ENCODE results near the gene CACNA1A. TPM values are rescaled to one million over a fixed set of nuclear protein-coding genes. Genes with fewer than 3 reads are reported as not detected.

The CACNA1A gene
- total RNA-seq, 1 experiment from 2014 or later, result 0.85 TPM

GRCh38 chr19:13267889-13268288 is 238.4 kb downstream of the CACNA1A start:
- H3K36me3 Mint-ChIP-seq (ENCODE audit: insufficient read depth, unreplicated experiment), result no peaks in the 10 kb centered on the region
- H3K4me3 Mint-ChIP-seq (ENCODE audit: low read depth, unreplicated experiment), result no peak overlapping the region
- no peaks in the 10 kb centered on the region for H3K9me3 Mint-ChIP-seq (ENCODE audit: low read depth, unreplicated experiment)
- CTCF ChIA-PET, result interaction anchor here (0.7 kb wide), 1 partner anchor 410 kb away, joined by 4 read pairs; no protein-coding TSS in a partner anchor
- TF ChIP-seq CTCF (IDR thresholded peaks at IDR 0.05; ENCODE audit: unreplicated experiment), result no peak
- H3K4me1 Mint-ChIP-seq (ENCODE audit: low read depth, unreplicated experiment), result peaks cover 7% of the 10 kb centered on the region
- no TSS peak for BruUV-seq (replicated peaks)
- intact Hi-C loops (cut with micrococcal nuclease; ENCODE audit: unreplicated experiment), result loop anchor here (10.0 kb wide), 1 partner anchor 293 kb away; no protein-coding TSS in a partner anchor
- peaks cover 12% of the 10 kb centered on the region for H3K27me3 Mint-ChIP-seq (ENCODE audit: unreplicated experiment)
- no peak overlapping the region for H3K27ac Mint-ChIP-seq (ENCODE audit: unreplicated experiment)
- no peak for DNase-seq

GRCh38 chr19:13267131-13267530 is 239.1 kb downstream of the CACNA1A start:
- no peak for TF ChIP-seq CTCF (IDR thresholded peaks at IDR 0.05; ENCODE audit: unreplicated experiment)
- no peaks in the 10 kb centered on the region for H3K36me3 Mint-ChIP-seq (ENCODE audit: insufficient read depth, unreplicated experiment)
- H3K4me1 Mint-ChIP-seq (ENCODE audit: low read depth, unreplicated experiment), result peaks cover 7% of the 10 kb centered on the region
- CTCF ChIA-PET, result no interaction called here
- BruUV-seq (replicated peaks), result no TSS peak
- H3K27ac Mint-ChIP-seq (ENCODE audit: unreplicated experiment), result no peak overlapping the region
- intact Hi-C loops (cut with micrococcal nuclease; ENCODE audit: unreplicated experiment), result loop anchor here (10.0 kb wide), 1 partner anchor 292 kb away; no protein-coding TSS in a partner anchor
- H3K27me3 Mint-ChIP-seq (ENCODE audit: unreplicated experiment), result peaks cover 12% of the 10 kb centered on the region
- no peak overlapping the region for H3K4me3 Mint-ChIP-seq (ENCODE audit: low read depth, unreplicated experiment)
- DNase-seq, result no peak
- no peaks in the 10 kb centered on the region for H3K9me3 Mint-ChIP-seq (ENCODE audit: low read depth, unreplicated experiment)

- BruUV-seq (replicated peaks), result no TSS peak
- Mint-ChIP-seq H3K27me3 (ENCODE audit: unreplicated experiment) (peaks cover 12% of the 10 kb centered on the region), H3K4me1 (ENCODE audit: low read depth, unreplicated experiment) (peaks cover 25% of the 10 kb centered on the region), H3K36me3 (ENCODE audit: insufficient read depth, unreplicated experiment) (peaks cover 8% of the 10 kb centered on the region), H3K27ac (ENCODE audit: unreplicated experiment) (no peak overlapping the region), H3K9me3 (ENCODE audit: low read depth, unreplicated experiment) (no peaks in the 10 kb centered on the region), H3K4me3 (ENCODE audit: low read depth, unreplicated experiment) (no peak overlapping the region)
- intact Hi-C loops (cut with micrococcal nuclease; ENCODE audit: unreplicated experiment), result loop anchor here (1.0 to 10.0 kb wide), 4 partner anchors 67 to 288 kb away; partner anchors contain the start of gene LYL1
- DNase-seq, result no peak
- CTCF ChIA-PET, result interaction anchor here (0.5 to 1.2 kb wide), 5 partner anchors 16 to 430 kb away, joined by 3 read pairs; no protein-coding TSS in a partner anchor
- TF ChIP-seq CTCF (IDR thresholded peaks at IDR 0.05; ENCODE audit: unreplicated experiment), result no peak
Measured at GRCh38 chr19:13262450-13262849, 243.8 kb downstream of the CACNA1A start.

GRCh38 chr19:13260883-13261653 is 245.2 kb downstream of the CACNA1A start:
- Mint-ChIP-seq H3K27ac (ENCODE audit: unreplicated experiment) (peak overlapping the region; percentile 73), H3K36me3 (ENCODE audit: insufficient read depth, unreplicated experiment) (peaks cover 8% of the 10 kb centered on the region), H3K27me3 (ENCODE audit: unreplicated experiment) (peaks cover 12% of the 10 kb centered on the region), H3K9me3 (ENCODE audit: low read depth, unreplicated experiment) (no peaks in the 10 kb centered on the region), H3K4me3 (ENCODE audit: low read depth, unreplicated experiment) (no peak overlapping the region), H3K4me1 (ENCODE audit: low read depth, unreplicated experiment) (peaks cover 25% of the 10 kb centered on the region)
- DNase-seq, result peak; percentile 58
- TF ChIP-seq CTCF (IDR thresholded peaks at IDR 0.05; ENCODE audit: unreplicated experiment), result no peak
- intact Hi-C loops (cut with micrococcal nuclease; ENCODE audit: unreplicated experiment), result loop anchor here (5.0 to 10.0 kb wide), 3 partner anchors 99 to 286 kb away; partner anchors contain the start of gene LYL1
- no TSS peak for BruUV-seq (replicated peaks)
- CTCF ChIA-PET, result interaction anchor here (1.0 kb wide), 2 partner anchors 106 to 284 kb away, joined by 5 read pairs; no protein-coding TSS in a partner anchor
